H1 (cell line): Measurements from ENCODE around the gene PLXDC2.

Experiments
- CBX5 ChIP-seq: fragments of 300-800, 300-1000 bp; sonication (generic); IDR thresholded peaks from 2 replicates; pipeline ENCODE4 v1.7.1; 2016; ENCODE audit warnings: antibody characterized with exemption, low read length, low read depth
- CHD2 ChIP-seq: IDR thresholded peaks from 2 replicates; pipeline ENCODE4 v1.6.1; 2012; ENCODE audit warnings: low read length, improper control_type of control experiment
- CTCF ChIP-seq, 3 experiments: IDR thresholded peaks; 1 replicate in 2 of 3; 2 replicates in 1 of 3; pipeline versions ENCODE4 v1.5.1 to v1.6.1; 2011; ENCODE audit warnings: low read length in 3 of 3, mild to moderate bottlenecking in 3 of 3, inconsistent platforms in 2 of 3, low read depth in 1 of 3, moderate library complexity in 1 of 3; ENCODE audit not compliant: insufficient read depth in 1 of 3; ENCODE audit errors: control extremely low read depth in 1 of 3
- EP300 ChIP-seq, 2 experiments: IDR thresholded peaks; 1 replicate in 1 of 2; 2 replicates in 1 of 2; pipeline ENCODE4 v1.6.1; 2011 to 2012; ENCODE audit warnings: low read depth in 2 of 2, low read length in 2 of 2, mild to moderate bottlenecking in 2 of 2, borderline replicate concordance in 1 of 2, inconsistent platforms in 1 of 2, moderate library complexity in 1 of 2
- FOSL1 ChIP-seq: IDR thresholded peaks from 2 replicates; pipeline ENCODE4 v1.6.1; 2011; ENCODE audit warnings: mild to moderate bottlenecking, low read depth, low read length, moderate library complexity; ENCODE audit not compliant: insufficient read depth
- HDAC2 ChIP-seq, 2 experiments: fragments of 300-600 bp in 1 of 2; sonication (generic) in 1 of 2; IDR thresholded peaks; 2 replicates each; pipeline ENCODE4 v1.6.1; 2011 to 2012; ENCODE audit warnings: low read depth in 2 of 2, low read length in 2 of 2, mild to moderate bottlenecking in 2 of 2, moderate library complexity in 2 of 2, borderline replicate concordance in 1 of 2, inconsistent platforms in 1 of 2
- JUN ChIP-seq: IDR thresholded peaks from 2 replicates; pipeline ENCODE4 v1.6.1; 2011; ENCODE audit warnings: low read depth, mild to moderate bottlenecking, improper control_type of control experiment, low read length
- MAX ChIP-seq: IDR thresholded peaks from 2 replicates; pipeline ENCODE4 v1.6.1; 2012; ENCODE audit warnings: inconsistent platforms
- POLR2A ChIP-seq, 2 experiments: IDR thresholded peaks; 1 replicate in 1 of 2; 2 replicates in 1 of 2; pipeline ENCODE4 v1.6.1; 2011; ENCODE audit warnings: low read depth in 2 of 2, low read length in 2 of 2, mild to moderate bottlenecking in 2 of 2; ENCODE audit errors: control extremely low read depth in 1 of 2
- POLR2AphosphoS5 ChIP-seq: IDR thresholded peaks from 2 replicates; pipeline ENCODE4 v1.6.1; 2011; ENCODE audit warnings: low read depth, low read length
- RAD21 ChIP-seq, 2 experiments: IDR thresholded peaks in 1 of 2; conservative IDR thresholded peaks in 1 of 2; 2 replicates each; pipeline ENCODE4 v1.6.1; 2011; ENCODE audit warnings: low read depth in 2 of 2, low read length in 2 of 2, improper control_type of control experiment in 1 of 2, inconsistent platforms in 1 of 2, mild to moderate bottlenecking in 1 of 2, moderate library complexity in 1 of 2
- ZNF274 ChIP-seq: IDR thresholded peaks from 2 replicates; pipeline ENCODE4 v1.7.0; 2012; ENCODE audit warnings: low read length, borderline replicate concordance; ENCODE audit errors: extremely low read depth

GRCh38 chr10:19928936-19929335, 112.7 kb downstream of the PLXDC2 start:
- TF ChIP-seq POLR2A (IDR thresholded peaks at IDR 0.05; ENCODE audit: control extremely low read depth in 1 of 2, low read depth in 2 of 2, low read length in 2 of 2) (no peak), HDAC2 (IDR thresholded peaks at IDR 0.05; ENCODE audit: borderline replicate concordance in 1 of 2, low read depth in 2 of 2, low read length in 2 of 2) (no peak), CHD2 (no peak), MAX (no peak), CTCF (IDR thresholded peaks at IDR 0.05; ENCODE audit: control extremely low read depth in 1 of 3, insufficient read depth in 1 of 3, low read depth in 1 of 3, low read length in 3 of 3) (no peak), RAD21 (IDR thresholded peaks at IDR 0.05 in 1 of 2, conservative IDR thresholded peaks at IDR 0.05 in 1 of 2; ENCODE audit: low read depth in 2 of 2, low read length in 2 of 2) (no peak), POLR2AphosphoS5 (no peak), CBX5 (no peak), EP300 (IDR thresholded peaks at IDR 0.05; ENCODE audit: borderline replicate concordance in 1 of 2, low read depth in 2 of 2, low read length in 2 of 2) (no peak), JUN (no peak), ZNF274 (no peak), FOSL1 (no peak)
